ENCODE data around the gene CERS1. TPM values are rescaled to one million over a fixed set of nuclear protein-coding genes. Genes with fewer than 3 reads are reported as not detected.

The CERS1 gene
- total and polyA plus RNA-seq, 4 donors = 0.28 TPM; not detected in 3

DNA sequence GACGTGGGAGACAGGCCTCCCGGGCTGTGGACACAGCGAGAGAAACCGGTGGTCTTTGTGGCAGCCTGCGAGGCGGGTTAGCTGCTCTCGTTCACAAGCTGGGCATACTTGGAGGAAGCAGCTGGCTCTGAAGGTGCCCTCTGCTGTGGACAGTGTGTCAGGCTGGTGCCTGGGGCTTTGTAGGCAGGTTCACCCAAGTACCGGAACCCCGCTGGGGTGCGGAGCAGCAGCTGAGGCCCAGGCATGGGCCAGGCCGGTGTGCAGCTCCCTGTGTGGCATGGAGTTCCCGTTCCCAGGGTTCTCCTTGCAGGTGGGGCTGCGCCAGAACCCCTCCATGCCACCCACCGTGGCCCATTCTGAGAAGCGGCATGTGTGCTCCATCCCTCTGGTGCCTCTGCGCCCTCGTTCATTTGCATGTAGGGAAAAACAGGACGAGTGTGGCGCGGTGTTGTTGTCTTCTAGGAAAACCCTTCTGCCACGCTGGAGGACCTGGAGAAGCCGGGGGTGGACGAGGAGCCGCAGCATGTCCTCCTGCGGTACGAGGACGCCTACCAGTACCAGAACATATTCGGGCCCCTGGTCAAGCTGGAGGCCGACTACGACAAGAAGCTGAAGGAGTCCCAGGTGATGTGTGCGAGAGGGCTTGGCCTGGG lies 44.2 kb downstream of the CERS1 start:
- peaks cover 36 to 77% (median 52%) of the 10 kb centered on the region in 4 donors for H3K36me3 ChIP-seq (ENCODE audit: control insufficient read depth in 4 of 4, insufficient read depth in 3 of 4, low read depth in 1 of 4, low read length in 3 of 4)
- no peak overlapping the region for H3K27ac ChIP-seq (ENCODE audit: low read depth in 1 of 2, low read length in 2 of 2)
- H3K9ac ChIP-seq (ENCODE audit: low read depth in 1 of 2, low read length in 2 of 2) = no peak overlapping the region
- H3K4me3 ChIP-seq (ENCODE audit: low read depth in 1 of 3, low read length in 3 of 3) = no peak overlapping the region
- TF ChIP-seq TAF1 (conservative IDR thresholded peaks at IDR 0.05) = no peak
- TF ChIP-seq, protein P1, sequence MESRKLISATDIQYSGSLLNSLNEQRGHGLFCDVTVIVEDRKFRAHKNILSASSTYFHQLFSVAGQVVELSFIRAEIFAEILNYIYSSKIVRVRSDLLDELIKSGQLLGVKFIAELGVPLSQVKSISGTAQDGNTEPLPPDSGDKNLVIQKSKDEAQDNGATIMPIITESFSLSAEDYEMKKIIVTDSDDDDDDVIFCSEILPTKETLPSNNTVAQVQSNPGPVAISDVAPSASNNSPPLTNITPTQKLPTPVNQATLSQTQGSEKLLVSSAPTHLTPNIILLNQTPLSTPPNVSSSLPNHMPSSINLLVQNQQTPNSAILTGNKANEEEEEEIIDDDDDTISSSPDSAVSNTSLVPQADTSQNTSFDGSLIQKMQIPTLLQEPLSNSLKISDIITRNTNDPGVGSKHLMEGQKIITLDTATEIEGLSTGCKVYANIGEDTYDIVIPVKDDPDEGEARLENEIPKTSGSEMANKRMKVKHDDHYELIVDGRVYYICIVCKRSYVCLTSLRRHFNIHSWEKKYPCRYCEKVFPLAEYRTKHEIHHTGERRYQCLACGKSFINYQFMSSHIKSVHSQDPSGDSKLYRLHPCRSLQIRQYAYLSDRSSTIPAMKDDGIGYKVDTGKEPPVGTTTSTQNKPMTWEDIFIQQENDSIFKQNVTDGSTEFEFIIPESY (IDR thresholded peaks at IDR 0.05) = no peak
- H3K27me3 ChIP-seq (ENCODE audit: control insufficient read depth in 4 of 4, insufficient read depth in 4 of 4, low read length in 3 of 4) = no peaks in the 10 kb centered on the region
- H3K4me1 ChIP-seq (ENCODE audit: control insufficient read depth in 4 of 4, insufficient read depth in 4 of 4, low read length in 3 of 4) = peaks cover 0 to 24% (median 13%) of the 10 kb centered on the region in 4 donors
- H3K9me3 ChIP-seq (ENCODE audit: control insufficient read depth in 4 of 4, low read length in 3 of 4) = no peaks in the 10 kb centered on the region
- DNase-seq (ENCODE audit: low spot score) = no peak
- 95% methylated on average over 31 of the region's 31 CpGs for WGBS

GRCh38 chr19:18850471-18851375 lies 45.2 kb downstream of the CERS1 start:
- H3K27ac ChIP-seq (ENCODE audit: low read depth in 1 of 2, low read length in 2 of 2) = no peak overlapping the region
- no peak overlapping the region for H3K4me3 ChIP-seq (ENCODE audit: low read depth in 1 of 3, low read length in 3 of 3)
- 91% methylated on average over 27 of the region's 27 CpGs for WGBS
- H3K4me1 ChIP-seq (ENCODE audit: control insufficient read depth in 4 of 4, insufficient read depth in 4 of 4, low read length in 3 of 4) = peaks cover 0 to 23% (median 12%) of the 10 kb centered on the region in 4 donors
- H3K27me3 ChIP-seq (ENCODE audit: control insufficient read depth in 4 of 4, insufficient read depth in 4 of 4, low read length in 3 of 4) = no peaks in the 10 kb centered on the region
- H3K9me3 ChIP-seq (ENCODE audit: control insufficient read depth in 4 of 4, low read length in 3 of 4) = no peaks in the 10 kb centered on the region
- peaks cover 29 to 67% (median 41%) of the 10 kb centered on the region in 4 donors for H3K36me3 ChIP-seq (ENCODE audit: control insufficient read depth in 4 of 4, insufficient read depth in 3 of 4, low read depth in 1 of 4, low read length in 3 of 4)
- H3K9ac ChIP-seq (ENCODE audit: low read depth in 1 of 2, low read length in 2 of 2) = no peak overlapping the region
- TF ChIP-seq FOXA1 (IDR thresholded peaks at IDR 0.05) = no peak
- no peak for TF ChIP-seq SP1 (IDR thresholded peaks at IDR 0.05)
- TF ChIP-seq REST (IDR thresholded peaks at IDR 0.05) = no peak
- no peak for TF ChIP-seq MAX (IDR thresholded peaks at IDR 0.05)
- no peak for TF ChIP-seq TAF1 (conservative IDR thresholded peaks at IDR 0.05)
- TF ChIP-seq FOXA2 (IDR thresholded peaks at IDR 0.05) = no peak
- no peak for TF ChIP-seq JUND (IDR thresholded peaks at IDR 0.05)
- TF ChIP-seq GABPA (IDR thresholded peaks at IDR 0.05 in 1 of 2, conservative IDR thresholded peaks at IDR 0.05 in 1 of 2) = no peak
- TF ChIP-seq RAD21 (IDR thresholded peaks at IDR 0.05) = no peak
- TF ChIP-seq, protein P1 (IDR thresholded peaks at IDR 0.05) = no peak
- no peak for TF ChIP-seq HNF4A (conservative IDR thresholded peaks at IDR 0.05)
- no peak for TF ChIP-seq EGR1 (IDR thresholded peaks at IDR 0.05; ENCODE audit: low read depth in 2 of 2)
- TF ChIP-seq, protein P2, sequence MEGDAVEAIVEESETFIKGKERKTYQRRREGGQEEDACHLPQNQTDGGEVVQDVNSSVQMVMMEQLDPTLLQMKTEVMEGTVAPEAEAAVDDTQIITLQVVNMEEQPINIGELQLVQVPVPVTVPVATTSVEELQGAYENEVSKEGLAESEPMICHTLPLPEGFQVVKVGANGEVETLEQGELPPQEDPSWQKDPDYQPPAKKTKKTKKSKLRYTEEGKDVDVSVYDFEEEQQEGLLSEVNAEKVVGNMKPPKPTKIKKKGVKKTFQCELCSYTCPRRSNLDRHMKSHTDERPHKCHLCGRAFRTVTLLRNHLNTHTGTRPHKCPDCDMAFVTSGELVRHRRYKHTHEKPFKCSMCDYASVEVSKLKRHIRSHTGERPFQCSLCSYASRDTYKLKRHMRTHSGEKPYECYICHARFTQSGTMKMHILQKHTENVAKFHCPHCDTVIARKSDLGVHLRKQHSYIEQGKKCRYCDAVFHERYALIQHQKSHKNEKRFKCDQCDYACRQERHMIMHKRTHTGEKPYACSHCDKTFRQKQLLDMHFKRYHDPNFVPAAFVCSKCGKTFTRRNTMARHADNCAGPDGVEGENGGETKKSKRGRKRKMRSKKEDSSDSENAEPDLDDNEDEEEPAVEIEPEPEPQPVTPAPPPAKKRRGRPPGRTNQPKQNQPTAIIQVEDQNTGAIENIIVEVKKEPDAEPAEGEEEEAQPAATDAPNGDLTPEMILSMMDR (IDR thresholded peaks at IDR 0.05; ENCODE audit: low read depth, low read length, missing input control) = no peak
- TF ChIP-seq RXRA (IDR thresholded peaks at IDR 0.05) = no peak
- no peak for TF ChIP-seq NR2F2 (IDR thresholded peaks at IDR 0.05)
- no peak for TF ChIP-seq HNF4G (IDR thresholded peaks at IDR 0.05)
- no peak for TF ChIP-seq YY1 (IDR thresholded peaks at IDR 0.05)
- no peak for TF ChIP-seq ATF3 (IDR thresholded peaks at IDR 0.05)
- no peak for DNase-seq (ENCODE audit: low spot score)
